Fibroblast of pulmonary artery (primary cell): ENCODE data around the gene TPSAB1.
"Not testable (repeated sequence)": the region's sequence is repeated elsewhere in the genome, so short reads cannot be mapped to it uniquely, and the experiment has no call there.

Source experiments
- DNase-seq: peaks from one replicate; pipeline ENCODE4 v3.0.0-alpha.2; 2010; ENCODE audit warnings: low read depth
- H3K4me3 ChIP-seq: replicated peaks from 2 replicates; pipeline ENCODE4 v1.5.1; 2011; ENCODE audit warnings: low read depth, mild to moderate bottlenecking, control low read depth, low read length, moderate library complexity
- TF ChIP-seq, protein P1 (sequence below): IDR thresholded peaks from 2 replicates; pipeline ENCODE4 v1.5.1; 2011; ENCODE audit warnings: mild to moderate bottlenecking, control low read depth, low read length, inconsistent platforms; ENCODE audit errors: missing control alignments

Gene TPSAB1

GRCh38 chr16:1240436-1240835 is at the start of gene TPSAB1:
TPSAB1 (plus strand) TSS chr16:1240705; CDS start chr16:1240939, 234 bp downstream.
- H3K4me3 ChIP-seq, DNase-seq: not testable (repeated sequence)

GRCh38 chr16:1190789-1191188 is 49.7 kb upstream of the TPSAB1 start:
- not testable (repeated sequence) for H3K4me3 ChIP-seq

GRCh38 chr16:1192384-1193073 is 48.0 kb upstream of the TPSAB1 start:
- H3K4me3 ChIP-seq: no peak overlapping the region

More at GRCh38 chr16:1190789-1191188, 49.7 kb upstream of the TPSAB1 start:
- not testable (repeated sequence) for DNase-seq

GRCh38 chr16:1193143-1193824 is 47.2 kb upstream of the TPSAB1 start:
- H3K4me3 ChIP-seq: no peak overlapping the region
- TF ChIP-seq, protein P1, sequence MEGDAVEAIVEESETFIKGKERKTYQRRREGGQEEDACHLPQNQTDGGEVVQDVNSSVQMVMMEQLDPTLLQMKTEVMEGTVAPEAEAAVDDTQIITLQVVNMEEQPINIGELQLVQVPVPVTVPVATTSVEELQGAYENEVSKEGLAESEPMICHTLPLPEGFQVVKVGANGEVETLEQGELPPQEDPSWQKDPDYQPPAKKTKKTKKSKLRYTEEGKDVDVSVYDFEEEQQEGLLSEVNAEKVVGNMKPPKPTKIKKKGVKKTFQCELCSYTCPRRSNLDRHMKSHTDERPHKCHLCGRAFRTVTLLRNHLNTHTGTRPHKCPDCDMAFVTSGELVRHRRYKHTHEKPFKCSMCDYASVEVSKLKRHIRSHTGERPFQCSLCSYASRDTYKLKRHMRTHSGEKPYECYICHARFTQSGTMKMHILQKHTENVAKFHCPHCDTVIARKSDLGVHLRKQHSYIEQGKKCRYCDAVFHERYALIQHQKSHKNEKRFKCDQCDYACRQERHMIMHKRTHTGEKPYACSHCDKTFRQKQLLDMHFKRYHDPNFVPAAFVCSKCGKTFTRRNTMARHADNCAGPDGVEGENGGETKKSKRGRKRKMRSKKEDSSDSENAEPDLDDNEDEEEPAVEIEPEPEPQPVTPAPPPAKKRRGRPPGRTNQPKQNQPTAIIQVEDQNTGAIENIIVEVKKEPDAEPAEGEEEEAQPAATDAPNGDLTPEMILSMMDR: no peak
- no peak for DNase-seq

More at GRCh38 chr16:1192384-1193073, 48.0 kb upstream of the TPSAB1 start:
- no peak for DNase-seq
- TF ChIP-seq, protein P1: no peak

- H3K4me3 ChIP-seq: no peak overlapping the region
- TF ChIP-seq, protein P1: no peak
- DNase-seq: no peak
Observed at GRCh38 chr16:1193825-1194581, 46.5 kb upstream of the TPSAB1 start.

GRCh38 chr16:1194665-1195392 is 45.7 kb upstream of the TPSAB1 start:
- no peak overlapping the region for H3K4me3 ChIP-seq
- no peak for DNase-seq
- TF ChIP-seq, protein P1: peak; percentile 49

GRCh38 chr16:1195393-1195666 is 45.2 kb upstream of the TPSAB1 start:
- TF ChIP-seq, protein P1: no peak
- no peak overlapping the region for H3K4me3 ChIP-seq
- DNase-seq: no peak
